ENCODE results near the gene MTRF1. TPM values are rescaled to one million over a fixed set of nuclear protein-coding genes. Genes with fewer than 3 reads are reported as not detected.

The MTRF1 gene
- total and polyA plus RNA-seq, 9 of the 15 experiments (the other 6 are each of a cell fraction or from before 2014, with no cell fraction given) = 12.5 to 33.7 (median 20.1) TPM

GRCh38 chr13:41193919-41194824 is 69.2 kb downstream of the MTRF1 start, which contains the start of gene KBTBD7 (continued):
- peak; percentile 55; the same call in 1 of the 2 replicates for TF ChIP-seq TOE1 (IDR thresholded peaks at IDR 0.05; ENCODE audit: borderline replicate concordance)
- no peak for TF ChIP-seq TOE1 (CRISPR knock-in tag; IDR thresholded peaks at IDR 0.05; ENCODE audit: borderline replicate concordance, low read depth)
- no peak for TF ChIP-seq PHB2 (IDR thresholded peaks at IDR 0.05; ENCODE audit: low read depth)
- no peak for TF ChIP-seq ETV6 (IDR thresholded peaks at IDR 0.05; ENCODE audit: borderline replicate concordance in 1 of 2, low read depth in 2 of 2, low read length in 1 of 2)
- TF ChIP-seq ETV6 (CRISPR knock-in tag; IDR thresholded peaks at IDR 0.05; ENCODE audit: borderline replicate concordance) = no peak
- no peak for TF ChIP-seq CEBPB (tag; IDR thresholded peaks at IDR 0.05)
- no peak for TF ChIP-seq ZBTB43 (CRISPR knock-in tag; IDR thresholded peaks at IDR 0.05)
- TF ChIP-seq SNAPC5 (CRISPR knock-in tag; IDR thresholded peaks at IDR 0.05) = no peak
- no peak for TF ChIP-seq RBM15 (IDR thresholded peaks at IDR 0.05; ENCODE audit: insufficient read depth, low read length)
- no peak for TF ChIP-seq ZNF217 (CRISPR knock-in tag; IDR thresholded peaks at IDR 0.05)
- no peak for TF ChIP-seq HMG20B (CRISPR knock-in tag; IDR thresholded peaks at IDR 0.05)
- TF ChIP-seq ZC3H4 (CRISPR knock-in tag; IDR thresholded peaks at IDR 0.05; ENCODE audit: borderline replicate concordance) = no peak
- TF ChIP-seq TBL1XR1 (IDR thresholded peaks at IDR 0.05; ENCODE audit: low read length in 2 of 2) = no peak
- no peak for TF ChIP-seq EZH2 (IDR thresholded peaks at IDR 0.05; ENCODE audit: borderline replicate concordance, low read depth, low read length)
- TF ChIP-seq ZNF79 (CRISPR knock-in tag; IDR thresholded peaks at IDR 0.05; ENCODE audit: low read depth) = no peak
- no peak for TF ChIP-seq STAT5B (CRISPR knock-in tag; IDR thresholded peaks at IDR 0.05)
- no peak for TF ChIP-seq SMAD4 (CRISPR knock-in tag; conservative IDR thresholded peaks at IDR 0.05)
- no peak for TF ChIP-seq MLX (CRISPR knock-in tag; conservative IDR thresholded peaks at IDR 0.05)
- TF ChIP-seq PURB (CRISPR knock-in tag; IDR thresholded peaks at IDR 0.05; ENCODE audit: low read depth) = no peak
- peak; percentile 84 for TF ChIP-seq PHF8 (IDR thresholded peaks at IDR 0.05; ENCODE audit: borderline replicate concordance, low read length)
- TF ChIP-seq, protein P1, sequence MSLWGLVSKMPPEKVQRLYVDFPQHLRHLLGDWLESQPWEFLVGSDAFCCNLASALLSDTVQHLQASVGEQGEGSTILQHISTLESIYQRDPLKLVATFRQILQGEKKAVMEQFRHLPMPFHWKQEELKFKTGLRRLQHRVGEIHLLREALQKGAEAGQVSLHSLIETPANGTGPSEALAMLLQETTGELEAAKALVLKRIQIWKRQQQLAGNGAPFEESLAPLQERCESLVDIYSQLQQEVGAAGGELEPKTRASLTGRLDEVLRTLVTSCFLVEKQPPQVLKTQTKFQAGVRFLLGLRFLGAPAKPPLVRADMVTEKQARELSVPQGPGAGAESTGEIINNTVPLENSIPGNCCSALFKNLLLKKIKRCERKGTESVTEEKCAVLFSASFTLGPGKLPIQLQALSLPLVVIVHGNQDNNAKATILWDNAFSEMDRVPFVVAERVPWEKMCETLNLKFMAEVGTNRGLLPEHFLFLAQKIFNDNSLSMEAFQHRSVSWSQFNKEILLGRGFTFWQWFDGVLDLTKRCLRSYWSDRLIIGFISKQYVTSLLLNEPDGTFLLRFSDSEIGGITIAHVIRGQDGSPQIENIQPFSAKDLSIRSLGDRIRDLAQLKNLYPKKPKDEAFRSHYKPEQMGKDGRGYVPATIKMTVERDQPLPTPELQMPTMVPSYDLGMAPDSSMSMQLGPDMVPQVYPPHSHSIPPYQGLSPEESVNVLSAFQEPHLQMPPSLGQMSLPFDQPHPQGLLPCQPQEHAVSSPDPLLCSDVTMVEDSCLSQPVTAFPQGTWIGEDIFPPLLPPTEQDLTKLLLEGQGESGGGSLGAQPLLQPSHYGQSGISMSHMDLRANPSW (CRISPR knock-in tag; IDR thresholded peaks at IDR 0.05) = no peak
- TF ChIP-seq ZBTB26 (CRISPR knock-in tag; IDR thresholded peaks at IDR 0.05) = no peak
